ENCODE measurements around the gene VAMP2. TPM values are rescaled to one million over a fixed set of nuclear protein-coding genes. Genes with fewer than 3 reads are reported as not detected.

Gene VAMP2
- total RNA-seq, 1 experiment from 2014 or later, result 5.0 TPM

GRCh38 chr17:8188263-8188839 is 25.6 kb upstream of the VAMP2 start:
- Histone ChIP-seq H3K27ac (ENCODE audit: low read length) (peak overlapping the region; percentile 58), H3F3A (ENCODE audit: low read length, unreplicated experiment) (no peaks in the 10 kb centered on the region), H3K27me3 (ENCODE audit: low read length) (no peaks in the 10 kb centered on the region), H2AFZ (ENCODE audit: low read length) (peak overlapping the region; percentile 77; the same call in 1 of the 2 replicates), H3K9me2 (replicated peaks; ENCODE audit: low read length) (no peaks in the 10 kb centered on the region), H3K36me3 (ENCODE audit: low read depth, low read length) (no peaks in the 10 kb centered on the region), H3K4me2 (ENCODE audit: low read length) (peak overlapping the region; percentile 89), H4K20me1 (ENCODE audit: low read length) (no peaks in the 10 kb centered on the region), H3K4me3 (ENCODE audit: low read length) (peak overlapping the region; percentile 84), H3K4me1 (ENCODE audit: insufficient read depth, low read length) (peaks cover 19% of the 10 kb centered on the region), H3K79me2 (ENCODE audit: low read length) (peaks cover 16% of the 10 kb centered on the region), H3K9me3 (ENCODE audit: low read length) (no peaks in the 10 kb centered on the region), H3K9ac (ENCODE audit: low read length) (peak overlapping the region; percentile 68)
- intact Hi-C loops (cut with micrococcal nuclease), result no loop called here
- BruUV-seq (replicated peaks), result no TSS peak
- DNase-seq, result no peak
- ChIA-PET CTCF (interaction anchor here (0.5 to 0.7 kb wide), 2 partner anchors 11 to 12 kb away, joined by 3 to 4 read pairs; no protein-coding TSS in a partner anchor), POLR2A (ENCODE audit: unreplicated experiment) (interaction anchor here (0.6 kb wide), 1 partner anchor 13 kb away, joined by 4 read pairs; no protein-coding TSS in a partner anchor)
- TF ChIP-seq EZH2 (IDR thresholded peaks at IDR 0.05; ENCODE audit: low read length, unreplicated experiment) (no peak), CTCF (conservative IDR thresholded peaks at IDR 0.05; ENCODE audit: low read depth, low read length) (no peak), EZH2phosphoT487 (IDR thresholded peaks at IDR 0.05; ENCODE audit: borderline replicate concordance, low read length) (no peak)
- no peak for ATAC-seq

- ChIA-PET CTCF (interaction anchor here (0.5 to 0.7 kb wide), 2 partner anchors 11 to 13 kb away, joined by 3 to 4 read pairs; no protein-coding TSS in a partner anchor), POLR2A (ENCODE audit: unreplicated experiment) (interaction anchor here (0.6 kb wide), 3 partner anchors 12 to 304 kb away, joined by 3 to 4 read pairs (median 4); no protein-coding TSS in a partner anchor)
- intact Hi-C loops (cut with micrococcal nuclease), result loop anchor here (1.0 to 2.0 kb wide), 3 partner anchors 34 to 68 kb away; partner anchors contain the start of genes CTC1 and PFAS
- Histone ChIP-seq H3K9ac (ENCODE audit: low read length) (peak overlapping the region; percentile 68), H3F3A (ENCODE audit: low read length, unreplicated experiment) (no peaks in the 10 kb centered on the region), H4K20me1 (ENCODE audit: low read length) (no peaks in the 10 kb centered on the region), H3K4me2 (ENCODE audit: low read length) (peak overlapping the region; percentile 99), H3K79me2 (ENCODE audit: low read length) (peaks cover 16% of the 10 kb centered on the region), H3K36me3 (ENCODE audit: low read depth, low read length) (no peaks in the 10 kb centered on the region), H3K4me3 (ENCODE audit: low read length) (peak overlapping the region; percentile 88), H2AFZ (ENCODE audit: low read length) (0 out of 2 replicates have a peak overlapping the region, but pooled peaks have one; percentile 77), H3K27me3 (ENCODE audit: low read length) (no peaks in the 10 kb centered on the region), H3K27ac (ENCODE audit: low read length) (peak overlapping the region; percentile 80), H3K9me3 (ENCODE audit: low read length) (no peaks in the 10 kb centered on the region), H3K9me2 (replicated peaks; ENCODE audit: low read length) (no peaks in the 10 kb centered on the region), H3K4me1 (ENCODE audit: insufficient read depth, low read length) (peaks cover 19% of the 10 kb centered on the region)
- BruUV-seq (replicated peaks), result TSS peak; percentile 100
- TF ChIP-seq CTCF (conservative IDR thresholded peaks at IDR 0.05; ENCODE audit: low read depth, low read length), result no peak
- no peak for TF ChIP-seq EZH2 (IDR thresholded peaks at IDR 0.05; ENCODE audit: low read length, unreplicated experiment)
- no peak for TF ChIP-seq EZH2phosphoT487 (IDR thresholded peaks at IDR 0.05; ENCODE audit: borderline replicate concordance, low read length)
- DNase-seq (peak; percentile 98), ATAC-seq (peak; percentile 44)
These were observed 24.9 kb upstream of the VAMP2 start for GRCh38 chr17:8187517-8188262.

Data from PC-3 (cell line).